ENCODE results near the gene PPIF.

PPIF gene

DNA sequence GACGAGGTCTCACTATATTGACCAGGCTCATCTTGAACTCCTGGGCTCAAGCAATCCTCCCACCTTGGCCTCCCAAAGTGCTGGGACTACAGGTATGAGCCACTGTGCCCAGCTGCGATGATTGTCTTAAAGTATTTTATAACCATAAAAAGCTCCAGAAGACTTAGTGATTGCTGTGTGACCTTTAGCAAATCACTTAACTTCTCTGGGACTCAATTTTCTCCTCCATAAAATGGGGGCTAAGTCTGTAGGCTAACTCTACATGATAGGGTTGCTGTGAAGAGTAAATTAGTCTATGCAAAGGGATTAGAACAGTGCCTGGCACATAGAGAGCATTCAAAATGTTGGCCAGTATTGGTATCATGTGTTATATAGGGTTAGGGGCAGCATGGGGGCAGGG is 42.8 kb downstream of the PPIF start:
- DNase-seq: no peak

GRCh38 chr10:79390551-79391229 is 43.4 kb downstream of the PPIF start:
- DNase-seq: no peak

DNA sequence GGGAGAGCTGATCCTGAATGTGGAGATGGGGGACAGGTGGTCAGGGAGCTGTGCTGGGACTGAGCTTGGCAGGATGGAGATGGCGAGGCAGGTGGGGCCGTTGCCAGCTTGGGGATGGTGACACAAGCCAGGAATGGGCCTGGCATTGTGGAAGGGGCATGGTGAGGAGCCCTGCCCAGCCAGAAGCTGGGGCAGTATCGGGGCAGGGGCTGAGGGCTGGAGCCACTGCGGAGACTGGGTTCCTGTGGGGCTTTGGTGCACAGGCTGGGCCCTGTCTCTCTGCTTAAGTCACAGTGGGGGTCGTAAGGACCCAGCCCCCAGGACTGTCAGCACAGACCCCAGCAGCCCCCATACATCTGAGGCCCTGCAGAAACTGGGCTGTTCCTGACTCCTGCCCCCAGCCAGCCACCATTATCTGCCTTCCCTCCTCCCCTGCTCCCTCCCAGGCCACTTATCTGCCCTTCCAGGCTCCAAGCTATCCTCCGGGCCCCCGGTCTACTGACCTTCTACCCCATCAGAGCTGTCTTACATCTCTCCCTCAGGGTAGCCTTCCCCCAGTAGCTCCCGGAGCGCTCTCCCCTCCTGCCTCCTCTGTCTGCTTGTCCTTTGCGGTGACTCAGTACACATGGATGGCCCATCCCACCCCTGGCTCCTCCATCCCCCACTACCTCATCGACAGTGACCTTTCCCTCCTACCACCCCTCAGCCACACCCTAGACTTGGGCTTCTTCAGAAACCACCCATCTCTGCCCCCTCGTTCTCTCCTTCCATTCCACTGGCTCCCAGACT is 44.2 kb downstream of the PPIF start:
- no peak for DNase-seq

DNA sequence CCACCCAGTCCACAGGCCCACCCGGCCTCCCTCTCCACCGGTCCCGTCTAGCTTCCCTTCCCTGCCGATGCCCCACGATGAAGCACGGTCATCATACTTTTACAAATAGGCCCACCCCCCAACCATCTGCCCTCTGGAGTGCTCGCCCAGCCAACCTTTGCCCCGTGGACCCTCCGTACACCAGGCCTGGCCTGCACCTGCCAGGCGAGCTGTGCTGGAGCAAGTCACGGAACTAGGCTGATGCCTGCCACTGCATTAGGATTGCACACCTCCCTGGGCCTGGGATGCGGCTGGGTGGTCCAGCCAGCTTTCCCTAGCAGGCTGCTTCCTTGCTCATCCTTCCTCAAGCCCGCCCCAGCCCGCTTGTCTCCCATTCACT is 44.7 kb downstream of the PPIF start:
- DNase-seq: no peak

GRCh38 chr10:79392506-79393176 is 45.4 kb downstream of the PPIF start:
- no peak for DNase-seq

DNA sequence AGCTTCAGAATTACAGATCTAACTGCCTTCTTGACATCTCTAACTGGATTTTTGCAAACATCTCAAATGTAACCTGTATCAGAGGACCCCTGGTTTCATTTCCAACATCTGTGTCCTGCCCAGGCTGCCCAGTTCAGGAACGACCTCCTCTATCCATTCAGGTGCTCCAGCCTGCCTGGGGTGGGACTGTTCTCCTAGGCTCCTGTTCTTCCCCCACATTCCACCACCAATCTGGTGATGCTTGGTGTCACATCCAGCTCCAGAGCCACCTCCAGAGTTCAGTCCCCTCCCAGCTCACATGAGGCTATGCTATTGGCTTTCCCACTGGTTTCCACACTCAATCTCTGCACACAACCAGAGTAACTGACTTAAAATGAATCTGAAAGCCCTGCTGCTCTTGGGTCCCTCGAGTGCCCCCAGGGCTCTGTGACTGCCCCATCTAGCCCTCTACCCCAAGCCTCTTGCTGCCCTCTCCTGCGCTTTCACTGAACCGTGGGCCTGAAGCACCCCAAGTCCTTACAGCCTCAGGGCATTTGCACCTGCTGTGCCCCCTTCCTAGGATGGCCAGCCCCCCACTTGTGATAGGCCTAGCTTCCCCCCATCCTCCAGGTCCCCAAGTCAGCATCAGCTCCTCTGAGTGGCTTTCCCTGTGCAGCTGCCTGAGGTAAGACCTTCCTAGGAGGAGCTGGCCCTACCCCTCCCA is 46.1 kb downstream of the PPIF start:
- no peak for DNase-seq

GRCh38 chr10:79393924-79394610 is 46.8 kb downstream of the PPIF start:
- no peak for DNase-seq

- no peak for DNase-seq
These were observed 47.4 kb downstream of the PPIF start for GRCh38 chr10:79394664-79395063.

DNA sequence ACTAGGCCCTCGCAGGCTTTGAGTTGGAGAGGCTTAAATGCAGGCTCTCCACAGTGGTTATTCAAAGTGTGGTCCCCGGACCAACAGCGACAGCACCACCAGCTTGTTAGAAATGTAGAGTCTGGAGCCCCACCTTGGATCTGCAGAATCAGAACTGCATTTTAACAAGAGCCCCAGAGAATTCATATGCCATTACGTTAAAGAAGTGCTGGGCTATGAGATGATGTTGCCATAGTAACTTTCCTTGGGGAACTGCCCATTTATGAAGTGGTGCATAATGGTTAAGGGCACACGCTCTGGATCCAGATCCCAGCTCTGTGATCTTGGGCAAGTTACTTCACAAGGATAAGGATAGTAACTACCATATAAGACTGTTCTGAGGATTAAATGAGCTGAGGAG is 49.3 kb downstream of the PPIF start:
- DNase-seq: no peak

GRCh38 chr10:79397051-79397450 is 49.8 kb downstream of the PPIF start:
- DNase-seq: no peak

GRCh38 chr10:79397575-79398303 is 50.5 kb downstream of the PPIF start:
- DNase-seq: no peak

DNA sequence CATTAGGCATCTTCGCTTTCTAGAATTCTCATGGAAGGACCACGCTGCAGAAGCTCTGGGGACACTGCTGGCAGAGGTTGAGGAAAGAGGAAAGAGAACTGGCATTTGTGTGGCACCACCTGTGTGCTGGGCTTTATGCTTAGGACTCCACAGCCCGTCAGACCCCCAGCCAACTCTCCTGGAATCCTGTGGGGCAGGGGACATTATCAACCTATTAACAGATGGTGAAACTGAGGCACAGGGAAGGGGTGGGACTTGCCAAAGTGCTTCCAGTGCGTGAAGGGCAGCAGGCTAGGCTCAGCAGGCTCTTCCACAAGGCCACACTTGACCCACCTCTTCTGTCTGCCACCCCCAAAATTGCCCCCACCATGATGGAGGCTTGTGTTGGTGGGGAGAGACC is 51.4 kb downstream of the PPIF start:
- DNase-seq: no peak

GRCh38 chr10:79399223-79399831 is 52.1 kb downstream of the PPIF start:
- DNase-seq: peak; percentile 48

- peak; percentile 23 for DNase-seq
These were observed 53.1 kb downstream of the PPIF start for GRCh38 chr10:79400146-79401004.

GRCh38 chr10:79401015-79401921 is 54.0 kb downstream of the PPIF start:
- no peak for DNase-seq

- DNase-seq: no peak
These were observed 55.3 kb downstream of the PPIF start for GRCh38 chr10:79402625-79402946.

- no peak for DNase-seq
These were observed 55.7 kb downstream of the PPIF start for GRCh38 chr10:79402951-79403350.

- no peak for DNase-seq
These were observed 56.4 kb downstream of the PPIF start for GRCh38 chr10:79403441-79404230.

- DNase-seq: no peak
These were observed 57.0 kb downstream of the PPIF start for GRCh38 chr10:79404231-79404609.

Data from DMS 273 treated with DMSO at 0.1 percent for 48 hours (cell line).